HG02970 (cell line): Measurements from ENCODE around the gene MAPK7.
"Not testable (repeated sequence)": the region's sequence is repeated elsewhere in the genome, so short reads cannot be mapped to it uniquely, and the experiment has no call there.

Experiments
- ATAC-seq: cut with Tn5 transposase; IDR thresholded peaks from one replicate; pipeline ENCODE4 v1.9.1; 2021; ENCODE audit warnings: mild to moderate bottlenecking, moderate library complexity, moderate number of reproducible peaks; ENCODE audit not compliant: unreplicated experiment, low FRiP score

MAPK7 gene

GRCh38 chr17:19342611-19343255 lies 35.6 kb upstream of the MAPK7 start:
- no peak for ATAC-seq

GRCh38 chr17:19343256-19343630 lies 35.1 kb upstream of the MAPK7 start:
- no peak for ATAC-seq

- ATAC-seq, result no peak
These were observed 34.6 kb upstream of the MAPK7 start for GRCh38 chr17:19343671-19344151.

GRCh38 chr17:19344311-19345066 lies 33.8 kb upstream of the MAPK7 start:
- no peak for ATAC-seq

GRCh38 chr17:19345067-19345460 lies 33.2 kb upstream of the MAPK7 start:
- ATAC-seq, result no peak

GRCh38 chr17:19345486-19346350 lies 32.6 kb upstream of the MAPK7 start:
- ATAC-seq, result no peak

GRCh38 chr17:19346351-19347255 lies 31.7 kb upstream of the MAPK7 start:
- ATAC-seq, result no peak

- no peak for ATAC-seq
These were observed 30.8 kb upstream of the MAPK7 start for GRCh38 chr17:19347323-19348080.

GRCh38 chr17:19348081-19348650 lies 30.1 kb upstream of the MAPK7 start:
- ATAC-seq, result no peak

GRCh38 chr17:19348806-19349205 lies 29.5 kb upstream of the MAPK7 start:
- no peak for ATAC-seq

GRCh38 chr17:19353401-19353800 lies 24.9 kb upstream of the MAPK7 start:
- ATAC-seq, result not testable (repeated sequence)

GRCh38 chr17:19354748-19355147 lies 23.6 kb upstream of the MAPK7 start:
- no peak for ATAC-seq

GRCh38 chr17:19357351-19357750 lies 20.9 kb upstream of the MAPK7 start:
- no peak for ATAC-seq

GRCh38 chr17:19357761-19358160 lies 20.5 kb upstream of the MAPK7 start:
- ATAC-seq, result no peak

GRCh38 chr17:19359151-19359550 lies 19.1 kb upstream of the MAPK7 start:
- no peak for ATAC-seq

- no peak for ATAC-seq
These were observed 18.4 kb upstream of the MAPK7 start for GRCh38 chr17:19359856-19360255.

- no peak for ATAC-seq
These were observed 17.5 kb upstream of the MAPK7 start for GRCh38 chr17:19360772-19361171.

- ATAC-seq, result no peak
These were observed 17.0 kb upstream of the MAPK7 start for GRCh38 chr17:19361326-19361725.

GRCh38 chr17:19361944-19362276 lies 16.4 kb upstream of the MAPK7 start:
- no peak for ATAC-seq
